OCI-LY1 (cell line): ENCODE data around the gene CSF1.

Experiments used
- H2AFZ ChIP-seq: fragments of 200-600 bp; sonication (generic), shearing (Covaris generic); 2 replicates; pipeline ENCODE4 v1.6.0; 2014; ENCODE audit warnings: antibody characterized with exemption, mild to moderate bottlenecking, low read length
- H3F3A ChIP-seq: fragments of 200-600 bp; sonication (generic), shearing (Covaris generic); 2 replicates; pipeline ENCODE4 v1.6.0; 2014; ENCODE audit warnings: mild to moderate bottlenecking, antibody characterized with exemption, low read length, moderate library complexity; ENCODE audit not compliant: insufficient read depth
- H3K27ac ChIP-seq: fragments of 200-600 bp; sonication (generic); 2 replicates; pipeline ENCODE4 v1.5.1; 2014; ENCODE audit warnings: low read length, mixed run types, mild to moderate bottlenecking, low read depth; ENCODE audit not compliant: poor library complexity, severe bottlenecking
- H3K27me3 ChIP-seq: fragments of 200-600 bp; sonication (generic); 2 replicates; pipeline ENCODE4 v1.6.0; 2014; ENCODE audit warnings: antibody characterized with exemption, mild to moderate bottlenecking, low read length, moderate library complexity; ENCODE audit not compliant: insufficient read depth
- H3K36me3 ChIP-seq: fragments of 200-600 bp; sonication (generic); 2 replicates; pipeline ENCODE4 v1.6.1; 2014; ENCODE audit warnings: mild to moderate bottlenecking, antibody characterized with exemption, low read length, moderate library complexity, mixed read lengths; ENCODE audit not compliant: insufficient read depth
- H3K4me1 ChIP-seq: fragments of 200-600 bp; sonication (generic); 2 replicates; pipeline ENCODE4 v1.5.1; 2014; ENCODE audit warnings: mild to moderate bottlenecking, low read length, moderate library complexity; ENCODE audit not compliant: insufficient read depth, severe bottlenecking
- H3K4me2 ChIP-seq: fragments of 200-600 bp; sonication (generic), shearing (Covaris generic); 2 replicates; pipeline ENCODE4 v1.6.1; 2014; ENCODE audit warnings: low read length
- H3K4me3 ChIP-seq: fragments of 200-600 bp; sonication (generic); 2 replicates; pipeline ENCODE4 v1.5.1; 2014; ENCODE audit warnings: low read length, low read depth, mild to moderate bottlenecking, mixed read lengths; ENCODE audit not compliant: poor library complexity, severe bottlenecking
- H3K79me2 ChIP-seq: fragments of 200-600 bp; shearing (Covaris generic); 2 replicates; pipeline ENCODE4 v1.6.1; 2016; ENCODE audit warnings: mixed run types, low read length, mixed read lengths; ENCODE audit not compliant: insufficient read depth
- H3K9ac ChIP-seq: fragments of 200-600 bp; sonication (generic), shearing (Covaris generic); 2 replicates; pipeline ENCODE4 v1.6.1; 2014; ENCODE audit warnings: mild to moderate bottlenecking, low read length, mixed read lengths
- H3K9me2 ChIP-seq: fragments of 200-600 bp; sonication (generic), shearing (Covaris generic); 2 replicates; pipeline ENCODE4 v1.6.1; 2014; ENCODE audit warnings: low read depth, mild to moderate bottlenecking, low read length, mixed read lengths
- H3K9me3 ChIP-seq: fragments of 200-600 bp; shearing (Covaris generic); 2 replicates; pipeline ENCODE4 v1.6.1; 2014; ENCODE audit warnings: low read length, mixed read lengths
- H4K20me1 ChIP-seq: fragments of 200-600 bp; sonication (generic), shearing (Covaris generic); 2 replicates; pipeline ENCODE4 v1.6.0; 2016; ENCODE audit warnings: mild to moderate bottlenecking, low read length; ENCODE audit not compliant: insufficient read depth
- EZH2 ChIP-seq: fragments of 200-600 bp; sonication (generic), shearing (Covaris generic); IDR thresholded peaks from 2 replicates; pipeline ENCODE4 v1.8.0; 2017; ENCODE audit warnings: borderline replicate concordance, mixed run types, mild to moderate bottlenecking, antibody characterized with exemption, low read length, moderate library complexity, mixed read lengths
- TF ChIP-seq, protein P1 (sequence below): fragments of 200-600 bp; sonication (generic), shearing (Covaris generic); IDR thresholded peaks from 2 replicates; pipeline ENCODE4 v1.5.1; 2017; ENCODE audit warnings: mild to moderate bottlenecking, antibody characterized with exemption, low read length, moderate library complexity, mixed read lengths

CSF1 gene

DNA sequence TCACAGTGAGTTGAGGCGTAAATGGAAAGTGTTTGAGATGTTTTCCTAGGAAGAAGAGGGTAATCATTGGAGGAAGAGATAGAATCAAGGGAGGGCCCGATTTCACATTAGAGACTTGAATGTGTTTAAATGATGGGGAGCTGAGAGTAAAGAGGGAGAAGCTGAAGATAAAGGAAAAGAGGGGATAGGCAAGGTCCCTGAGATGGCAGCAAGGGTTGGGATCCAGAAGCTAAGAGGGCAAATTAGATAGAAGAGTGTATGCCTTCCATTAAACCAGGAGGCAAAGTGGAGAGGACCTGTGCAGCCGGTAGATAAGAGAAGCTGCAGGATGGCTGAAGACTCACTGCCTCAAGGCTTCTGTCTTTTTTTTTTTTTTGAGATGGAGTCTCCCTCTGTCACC lies 21.6 kb upstream of the CSF1 start:
- H3K79me2 ChIP-seq = no peaks in the 10 kb centered on the region
- TF ChIP-seq, protein P1, sequence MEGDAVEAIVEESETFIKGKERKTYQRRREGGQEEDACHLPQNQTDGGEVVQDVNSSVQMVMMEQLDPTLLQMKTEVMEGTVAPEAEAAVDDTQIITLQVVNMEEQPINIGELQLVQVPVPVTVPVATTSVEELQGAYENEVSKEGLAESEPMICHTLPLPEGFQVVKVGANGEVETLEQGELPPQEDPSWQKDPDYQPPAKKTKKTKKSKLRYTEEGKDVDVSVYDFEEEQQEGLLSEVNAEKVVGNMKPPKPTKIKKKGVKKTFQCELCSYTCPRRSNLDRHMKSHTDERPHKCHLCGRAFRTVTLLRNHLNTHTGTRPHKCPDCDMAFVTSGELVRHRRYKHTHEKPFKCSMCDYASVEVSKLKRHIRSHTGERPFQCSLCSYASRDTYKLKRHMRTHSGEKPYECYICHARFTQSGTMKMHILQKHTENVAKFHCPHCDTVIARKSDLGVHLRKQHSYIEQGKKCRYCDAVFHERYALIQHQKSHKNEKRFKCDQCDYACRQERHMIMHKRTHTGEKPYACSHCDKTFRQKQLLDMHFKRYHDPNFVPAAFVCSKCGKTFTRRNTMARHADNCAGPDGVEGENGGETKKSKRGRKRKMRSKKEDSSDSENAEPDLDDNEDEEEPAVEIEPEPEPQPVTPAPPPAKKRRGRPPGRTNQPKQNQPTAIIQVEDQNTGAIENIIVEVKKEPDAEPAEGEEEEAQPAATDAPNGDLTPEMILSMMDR = no peak
- TF ChIP-seq EZH2 = no peak
- no peaks in the 10 kb centered on the region for H4K20me1 ChIP-seq
- no peaks in the 10 kb centered on the region for H3K9me3 ChIP-seq
- no peak overlapping the region for H3K9ac ChIP-seq
- no peak overlapping the region for H3K27ac ChIP-seq
- no peak overlapping the region for H2AFZ ChIP-seq
- H3K4me2 ChIP-seq = no peak overlapping the region
- H3K27me3 ChIP-seq = 0 out of 2 replicates have a peak, but pooled peaks cover 7% of the 10 kb centered on the region
- no peaks in the 10 kb centered on the region for H3F3A ChIP-seq
- no peaks in the 10 kb centered on the region for H3K9me2 ChIP-seq
- no peaks in the 10 kb centered on the region for H3K36me3 ChIP-seq
- no peaks in the 10 kb centered on the region for H3K4me1 ChIP-seq
- H3K4me3 ChIP-seq = no peak overlapping the region

GRCh38 chr1:109890115-109890953 lies 20.3 kb upstream of the CSF1 start:
- Histone ChIP-seq H3K4me3 (no peak overlapping the region), H3K4me2 (no peak overlapping the region), H4K20me1 (no peaks in the 10 kb centered on the region), H3K9ac (no peak overlapping the region), H3K27me3 (peaks cover 7% of the 10 kb centered on the region; the same call in 1 of the 2 replicates), H3F3A (no peaks in the 10 kb centered on the region), H3K36me3 (no peaks in the 10 kb centered on the region), H3K9me2 (no peaks in the 10 kb centered on the region), H2AFZ (no peak overlapping the region), H3K79me2 (no peaks in the 10 kb centered on the region), H3K9me3 (no peaks in the 10 kb centered on the region), H3K4me1 (no peaks in the 10 kb centered on the region), H3K27ac (no peak overlapping the region)
- TF ChIP-seq, protein P1 = no peak
- no peak for TF ChIP-seq EZH2

- H2AFZ ChIP-seq = no peak overlapping the region
Observed at GRCh38 chr1:109891930-109892329, 18.7 kb upstream of the CSF1 start.

More at GRCh38 chr1:109891930-109892329, 18.7 kb upstream of the CSF1 start:
- no peaks in the 10 kb centered on the region for H3K9me2 ChIP-seq
- no peak overlapping the region for H3K27ac ChIP-seq
- peaks cover 7% of the 10 kb centered on the region; the same call in 1 of the 2 replicates for H3K27me3 ChIP-seq
- no peaks in the 10 kb centered on the region for H3F3A ChIP-seq
- H3K4me1 ChIP-seq = no peaks in the 10 kb centered on the region
- no peak overlapping the region for H3K4me3 ChIP-seq
- H3K4me2 ChIP-seq = no peak overlapping the region
- H3K9me3 ChIP-seq = no peaks in the 10 kb centered on the region
- H3K79me2 ChIP-seq = no peaks in the 10 kb centered on the region
- H3K9ac ChIP-seq = no peak overlapping the region
- no peaks in the 10 kb centered on the region for H4K20me1 ChIP-seq
- H3K36me3 ChIP-seq = no peaks in the 10 kb centered on the region
- no peak for TF ChIP-seq EZH2
- TF ChIP-seq, protein P1 = no peak
